ENCODE data around the gene FH.

FH gene

DNA sequence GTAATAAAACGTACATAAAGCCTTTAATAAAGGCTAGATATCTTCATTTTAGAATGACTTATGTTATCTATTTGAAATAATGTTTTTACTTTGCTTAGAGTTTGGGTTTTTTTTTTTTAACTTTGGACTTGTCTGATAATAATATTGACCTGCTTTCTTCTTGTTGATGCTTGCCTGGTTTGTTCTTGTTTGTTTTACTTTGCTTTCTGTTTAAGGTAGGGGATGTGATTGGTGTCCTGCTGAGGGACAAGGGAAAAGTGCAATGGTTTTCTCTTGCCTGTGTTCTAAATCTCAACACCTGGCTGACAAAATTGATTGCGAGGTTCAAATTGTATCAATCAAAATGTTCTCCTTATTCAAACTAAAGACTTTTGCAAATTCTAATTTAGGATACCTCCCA lies 2.2 kb upstream of the FH start:
- no peak for DNase-seq

DNA sequence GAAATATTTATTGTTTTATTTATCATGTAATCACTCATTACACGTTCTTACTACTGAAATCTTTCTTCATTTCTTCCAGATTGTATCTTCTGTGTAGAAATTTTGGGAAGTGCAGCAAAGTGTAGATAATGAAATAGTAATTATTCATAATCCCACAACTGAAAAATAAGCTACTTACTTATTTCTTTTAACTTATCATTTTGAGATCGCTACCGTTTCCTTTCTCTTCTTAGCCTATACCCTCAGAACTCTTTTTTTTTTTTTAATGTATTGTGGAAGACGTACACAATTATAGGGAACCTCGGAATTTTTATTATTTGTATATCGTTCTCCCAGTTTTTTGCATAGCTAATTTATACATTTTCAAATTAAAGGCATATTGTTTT lies 518 bp upstream of the FH start:
- DNase-seq = no peak

DNA sequence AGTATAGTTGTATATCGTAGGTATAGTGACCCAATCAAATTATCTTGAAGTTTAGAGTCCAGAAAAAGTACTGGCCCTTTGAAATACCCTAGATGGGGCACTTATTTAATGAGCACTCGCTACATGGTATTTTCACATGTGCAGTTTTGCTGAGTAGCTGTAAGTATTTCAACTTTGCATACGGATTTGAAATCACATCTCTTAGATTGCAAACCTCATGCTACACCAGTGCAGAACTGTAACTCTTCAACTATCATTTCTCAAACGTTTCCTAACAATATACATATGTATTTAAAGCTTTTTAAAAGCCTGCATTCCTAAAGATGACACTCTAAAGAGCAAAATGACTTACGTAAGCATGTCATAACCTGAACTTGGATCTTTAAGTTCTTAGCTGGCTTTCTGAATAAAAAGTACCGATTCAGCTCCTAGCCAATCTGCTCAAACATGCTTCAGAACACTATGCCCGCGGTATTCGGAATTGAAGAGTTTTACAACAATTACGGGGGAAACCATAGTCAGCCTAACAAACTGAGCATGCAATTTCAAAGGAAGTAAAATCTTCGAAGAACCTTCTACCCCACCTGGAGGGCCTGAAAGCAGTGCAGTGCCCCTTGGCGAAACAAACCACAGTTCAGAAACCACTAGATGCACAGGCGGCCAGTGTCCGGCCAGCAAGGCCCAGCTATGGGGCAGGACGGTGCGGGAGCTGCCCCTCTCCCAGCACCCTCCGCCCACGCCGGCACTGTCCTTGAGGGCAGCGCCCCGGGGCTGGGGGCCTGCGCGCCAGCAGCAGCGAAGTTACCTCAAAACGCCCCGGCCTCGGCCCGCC lies 863 bp downstream of the FH start:
- peak; percentile 14 to 22 for DNase-seq

DNA sequence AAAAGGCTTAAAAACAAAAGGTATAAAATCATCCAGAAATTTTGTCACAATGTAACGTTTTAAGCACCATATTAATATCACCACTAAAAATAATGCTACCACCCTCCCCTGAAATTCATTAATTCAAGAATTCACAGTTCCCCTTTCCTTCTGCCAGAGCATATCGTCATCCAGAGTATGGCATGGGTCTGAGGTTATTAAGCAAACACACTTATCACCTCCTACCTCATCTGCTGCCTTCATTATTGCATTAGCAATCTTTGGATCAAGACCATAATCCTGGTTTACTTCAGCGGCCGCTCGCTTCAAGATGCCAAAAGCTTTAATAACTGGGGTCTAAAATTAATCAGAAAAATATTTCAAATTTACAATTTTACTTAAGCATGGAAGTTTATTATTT lies 6.2 kb downstream of the FH start:
- DNase-seq = no peak

DNA sequence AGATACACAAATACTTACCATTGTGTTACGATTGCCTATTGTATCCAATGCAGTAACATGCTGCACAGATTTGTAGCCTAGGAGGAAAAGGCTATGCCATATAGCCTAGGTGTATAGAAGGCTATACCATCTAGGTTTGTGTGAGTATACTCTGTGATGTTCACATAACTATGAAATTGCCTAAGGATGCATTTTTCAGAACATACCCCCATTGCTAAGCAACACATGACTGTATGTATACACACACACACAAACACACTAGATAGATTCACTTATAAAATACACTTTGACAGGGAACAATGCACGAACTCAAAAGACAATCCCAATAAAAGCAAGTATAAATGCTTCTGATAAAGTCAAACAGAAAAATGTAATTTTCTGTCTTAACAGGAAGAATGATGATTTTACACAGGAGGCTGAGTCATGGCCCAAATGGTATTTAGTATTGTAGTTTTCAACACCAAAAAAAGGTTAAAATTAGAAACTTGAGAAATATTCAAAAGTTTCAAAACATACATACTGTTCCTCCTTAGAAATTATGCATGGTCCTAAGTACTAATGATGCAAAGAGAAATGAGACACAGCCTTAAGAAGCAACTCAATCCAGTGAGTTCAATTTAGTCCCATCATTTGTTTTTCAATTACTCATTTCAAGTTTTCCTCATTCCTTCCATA lies 12.2 kb downstream of the FH start:
- DNase-seq = no peak

DNA sequence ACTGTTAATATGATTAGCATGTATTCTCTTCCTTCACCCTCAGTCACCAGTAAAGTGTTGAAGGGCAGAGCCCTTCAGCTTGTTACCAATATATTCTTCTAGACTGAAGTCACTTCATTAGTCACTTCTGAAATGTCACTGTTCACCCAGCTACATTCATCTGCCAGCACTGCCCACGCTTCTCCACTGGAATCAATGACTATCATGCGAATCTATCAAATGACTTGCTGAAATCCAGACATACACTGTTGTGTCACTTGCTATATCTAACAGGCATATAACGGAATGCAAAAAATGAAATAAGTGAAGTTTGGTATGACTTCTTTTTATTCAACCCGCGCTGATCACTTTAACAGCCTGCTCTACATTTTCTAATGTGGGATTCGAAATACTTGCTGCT lies 16.1 kb downstream of the FH start:
- no peak for DNase-seq

DNA sequence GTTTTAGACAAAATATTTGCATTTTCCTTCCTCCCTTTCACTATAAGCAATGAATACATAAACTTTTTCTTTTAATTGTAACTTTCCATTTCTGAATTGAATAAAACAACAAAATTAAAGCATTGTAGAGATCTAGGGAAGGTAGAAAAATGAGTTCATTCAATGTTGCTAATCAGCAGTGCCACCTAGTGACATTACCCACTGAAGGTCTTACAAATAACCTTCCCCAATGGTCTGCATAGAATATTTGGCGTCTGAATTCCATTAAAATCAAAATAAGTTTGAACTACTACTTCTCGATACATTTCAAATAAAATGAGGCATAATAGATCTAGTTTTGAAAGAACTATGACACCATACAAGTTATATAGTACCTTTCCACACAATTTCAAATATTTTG lies 19.6 kb downstream of the FH start:
- DNase-seq = no peak

DNA sequence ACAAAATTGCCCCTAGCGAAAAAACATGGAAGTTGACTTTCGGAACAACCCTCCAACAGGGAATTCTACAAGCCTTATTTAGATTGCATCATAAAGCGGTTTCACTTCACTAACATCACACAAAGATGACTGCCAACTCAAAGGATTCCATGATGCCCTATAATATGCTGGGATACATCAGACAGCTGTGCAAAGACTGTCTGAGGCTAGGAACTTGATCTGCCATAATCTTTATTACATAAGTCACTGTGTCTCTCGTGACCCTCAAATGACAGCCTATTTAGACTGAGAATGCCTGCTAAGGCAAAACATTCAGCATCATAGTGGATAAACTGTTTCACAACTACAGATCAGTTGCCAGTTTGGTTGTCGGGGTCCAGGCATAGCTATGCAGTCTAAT lies 23.8 kb downstream of the FH start:
- DNase-seq = no peak

DNA sequence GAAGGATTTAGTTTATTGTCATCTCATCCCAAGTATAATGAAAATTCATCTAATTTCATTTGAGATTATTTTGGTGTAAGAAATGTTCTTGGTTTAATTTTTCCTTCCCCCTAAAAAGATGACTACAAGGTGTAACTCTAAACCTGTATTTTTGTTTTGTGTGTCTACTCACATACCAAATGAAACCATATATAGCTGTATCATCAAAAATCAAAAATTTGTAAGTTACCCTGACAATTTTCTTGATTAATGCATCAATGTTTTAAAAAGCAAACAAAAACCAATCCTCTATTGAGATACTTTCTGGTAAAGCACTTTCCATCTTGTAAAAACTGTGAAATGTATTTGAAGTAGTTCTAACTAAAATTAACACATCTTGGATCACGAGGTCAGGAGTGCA lies 30.8 kb downstream of the FH start:
- no peak for DNase-seq

DNA sequence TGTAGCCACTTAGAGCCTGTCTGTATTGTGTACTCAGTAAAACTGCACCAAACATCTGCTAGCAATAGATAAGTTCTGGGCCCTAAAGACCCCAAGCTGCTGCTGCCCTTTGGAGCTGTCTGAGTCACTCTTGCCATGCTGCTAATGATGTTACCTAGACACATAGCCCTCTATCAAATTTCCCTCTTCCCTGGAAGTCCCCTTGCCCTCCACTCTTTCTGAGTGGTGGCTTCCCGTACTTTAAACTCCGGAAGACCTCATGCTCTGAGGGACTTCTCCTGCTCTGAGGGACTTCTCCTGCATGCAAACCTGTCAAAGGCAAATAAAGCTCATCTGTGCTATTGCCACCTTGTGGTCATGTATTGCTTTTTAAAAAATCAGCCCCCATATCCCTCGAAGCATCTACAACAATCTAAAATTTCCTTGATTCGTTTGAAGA lies 34.0 kb downstream of the FH start:
- DNase-seq = no peak

DNA sequence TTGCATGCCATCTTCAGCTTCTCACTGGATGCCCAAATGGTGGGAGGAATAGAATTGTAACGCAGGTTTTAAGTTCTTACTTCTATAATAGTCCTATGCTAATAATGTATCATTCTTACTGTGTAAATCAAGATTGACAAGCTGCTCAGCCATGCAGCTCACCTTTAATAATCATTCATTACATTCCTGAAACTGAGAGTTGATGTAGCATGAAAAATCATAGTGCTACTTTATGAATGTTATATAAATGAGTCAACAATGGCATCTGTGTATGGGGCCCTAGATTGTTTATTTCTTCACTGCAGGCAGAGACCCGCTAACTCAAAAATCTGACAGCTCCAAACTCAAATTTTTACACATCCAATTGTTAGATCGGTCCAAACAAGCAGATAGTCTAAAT lies 34.4 kb downstream of the FH start:
- no peak for DNase-seq

DNA sequence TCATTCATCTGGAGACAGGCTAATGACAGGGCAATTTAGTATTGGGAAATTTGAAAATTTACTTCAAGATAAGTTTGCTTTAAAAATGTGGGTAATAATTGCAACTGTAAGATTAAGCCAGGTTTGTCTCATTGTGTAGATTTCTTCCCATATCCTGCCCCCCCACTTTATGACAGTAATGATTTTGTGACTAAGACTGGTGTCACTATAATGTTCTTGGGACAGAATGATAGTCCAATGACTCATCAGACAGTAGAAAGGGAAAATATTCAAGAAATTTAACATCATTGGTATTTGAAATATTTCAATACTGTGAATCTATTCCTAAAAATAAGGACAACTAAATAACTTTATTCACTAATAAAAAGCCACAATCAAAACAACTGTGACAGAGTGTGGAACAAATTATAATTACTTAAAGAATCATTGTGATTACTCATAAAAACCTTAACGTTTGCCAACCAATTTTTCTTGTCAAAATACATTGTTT lies 36.7 kb downstream of the FH start:
- DNase-seq = no peak

DNA sequence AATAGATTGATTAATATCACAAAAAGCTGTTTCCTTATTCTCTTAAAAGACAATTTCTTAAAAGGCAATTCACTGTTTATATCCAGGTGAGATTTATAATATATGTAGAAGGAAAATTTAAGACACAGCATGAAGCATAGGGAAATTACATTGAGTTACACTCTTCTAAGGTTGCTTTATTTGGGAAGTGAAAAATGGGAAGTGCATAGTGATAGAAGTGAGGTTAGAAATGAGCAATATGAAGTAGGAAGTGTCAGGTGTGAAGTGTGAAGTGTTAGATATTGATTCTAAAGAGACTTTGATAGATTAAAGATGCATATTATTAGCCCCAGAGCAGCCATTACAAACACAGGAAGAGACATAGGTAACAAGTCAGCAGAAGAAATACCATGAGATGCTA lies 40.3 kb downstream of the FH start:
- DNase-seq = no peak

DNA sequence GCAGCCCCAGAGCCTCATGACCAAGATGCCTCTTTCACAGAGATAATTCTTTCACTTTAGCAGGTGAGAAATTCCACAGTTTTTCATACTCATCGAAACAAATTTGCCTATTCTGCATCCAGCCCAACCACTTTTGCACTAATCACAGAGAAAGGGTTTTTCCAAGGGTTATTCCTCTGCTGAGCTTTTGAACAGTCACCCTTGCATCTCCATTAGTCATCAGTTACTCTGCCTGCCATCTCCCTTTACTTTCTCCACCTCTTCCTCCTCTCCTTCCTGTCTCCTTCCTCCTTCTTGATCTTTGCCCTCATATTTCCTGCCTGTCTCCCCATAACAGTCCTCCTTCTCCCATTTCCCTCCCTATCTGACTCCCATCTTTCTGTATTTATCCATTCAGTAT lies 43.9 kb downstream of the FH start:
- no peak for DNase-seq

DNA sequence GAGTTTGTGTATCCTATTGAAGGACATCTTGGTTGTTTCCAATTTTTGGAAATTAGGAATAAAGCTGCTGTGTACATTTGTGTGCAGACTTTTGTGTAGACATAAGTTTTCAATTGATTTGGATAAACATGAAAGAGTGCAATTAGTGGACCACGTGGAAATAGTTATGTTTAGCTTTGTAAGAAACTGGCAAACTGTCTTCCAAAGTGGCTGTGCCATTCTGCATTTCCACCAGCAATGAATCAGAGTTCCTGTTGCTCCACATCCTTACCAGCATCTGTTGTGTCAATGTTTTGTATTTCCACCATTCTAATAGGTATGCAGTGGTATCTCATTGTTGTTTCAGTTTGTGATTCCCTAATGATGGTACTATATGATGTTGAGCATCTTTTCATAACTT lies 46.5 kb downstream of the FH start:
- no peak for DNase-seq

DNA sequence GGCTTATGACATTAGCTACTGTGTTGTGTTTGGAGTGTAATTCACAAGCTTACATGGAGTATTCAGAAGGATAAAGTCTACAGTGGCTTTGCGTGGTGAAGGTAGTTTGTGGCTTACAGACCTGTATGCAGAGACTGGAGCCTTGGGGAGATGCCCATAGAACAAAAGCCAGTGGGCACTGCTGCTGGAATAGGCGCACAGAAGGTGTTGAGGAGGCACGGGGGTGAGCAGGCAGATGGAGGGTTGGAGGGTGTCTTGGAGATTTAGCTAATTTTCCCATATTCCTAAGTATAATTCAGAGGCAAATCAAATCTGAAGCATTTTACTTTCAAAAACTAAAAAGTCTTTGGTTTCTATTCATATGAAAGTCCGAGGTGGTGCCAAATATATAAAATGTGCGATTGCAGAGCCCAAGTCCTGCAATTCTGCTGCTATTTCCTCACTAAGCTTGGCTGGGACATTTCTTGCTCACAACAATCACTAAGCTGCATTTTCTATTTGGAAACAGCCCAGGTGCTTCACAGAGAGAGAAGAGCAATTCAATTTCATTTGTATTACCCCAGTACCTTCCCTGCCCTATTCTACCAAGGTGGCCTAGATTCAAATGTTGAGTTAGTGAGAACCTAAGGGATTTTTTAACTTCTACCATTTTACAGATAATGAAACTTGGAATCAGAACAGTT lies 48.5 kb downstream of the FH start:
- DNase-seq = no peak

DNA sequence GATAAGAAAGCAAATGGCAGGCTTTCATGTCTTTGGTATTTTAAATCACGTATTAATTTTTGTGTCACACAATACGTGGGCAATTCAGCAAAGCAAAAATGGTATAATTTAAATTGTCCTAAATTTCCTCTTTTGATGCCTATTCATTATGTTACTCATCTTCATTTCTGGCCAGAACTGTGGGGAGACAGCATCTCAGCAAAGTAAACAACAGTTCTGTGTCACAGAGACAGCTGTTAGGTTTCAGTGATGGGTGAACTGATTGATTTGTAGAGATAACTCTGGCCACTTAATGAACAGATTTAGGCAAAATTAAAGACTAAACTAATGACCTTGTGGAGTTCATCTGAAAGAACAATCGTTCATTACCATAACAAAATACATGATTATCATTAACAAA lies 49.2 kb downstream of the FH start:
- no peak for DNase-seq

DNA sequence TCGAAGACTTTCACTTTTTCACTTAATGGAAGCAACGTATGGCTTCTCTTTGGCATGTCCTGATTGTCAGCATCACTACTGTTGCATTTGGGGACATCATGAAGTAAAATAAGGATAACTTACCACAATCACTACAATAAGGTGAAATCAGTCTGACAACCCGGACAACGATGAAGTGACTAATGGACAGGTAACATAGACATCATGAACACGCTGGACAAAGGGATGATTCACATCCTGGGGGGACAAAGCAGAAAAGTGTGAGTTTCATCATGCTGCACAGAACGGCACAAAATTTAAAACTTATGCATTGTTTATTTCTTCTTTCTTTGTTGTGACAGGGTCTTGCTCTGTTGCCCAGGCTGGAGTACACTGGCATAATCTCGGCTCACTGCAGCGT lies 53.9 kb downstream of the FH start:
- no peak for DNase-seq

DNA sequence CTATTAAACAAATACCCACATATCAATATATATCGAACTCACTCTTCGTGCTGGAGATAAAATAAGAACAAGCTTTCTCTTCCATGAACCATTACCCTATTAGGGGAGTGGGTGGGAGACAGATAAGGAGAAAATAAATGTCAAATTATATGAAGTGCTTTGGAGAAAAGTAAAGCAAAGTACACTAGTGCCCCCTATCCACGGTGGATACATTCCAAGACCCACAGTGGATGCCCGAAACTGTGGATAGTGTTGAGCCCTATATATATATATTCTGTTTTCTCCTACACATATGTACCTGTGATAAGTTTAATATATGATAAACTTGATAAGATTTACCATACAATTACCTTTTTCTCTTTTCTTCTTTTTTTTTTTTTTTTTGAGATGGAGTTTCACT lies 54.6 kb downstream of the FH start:
- no peak for DNase-seq

DNA sequence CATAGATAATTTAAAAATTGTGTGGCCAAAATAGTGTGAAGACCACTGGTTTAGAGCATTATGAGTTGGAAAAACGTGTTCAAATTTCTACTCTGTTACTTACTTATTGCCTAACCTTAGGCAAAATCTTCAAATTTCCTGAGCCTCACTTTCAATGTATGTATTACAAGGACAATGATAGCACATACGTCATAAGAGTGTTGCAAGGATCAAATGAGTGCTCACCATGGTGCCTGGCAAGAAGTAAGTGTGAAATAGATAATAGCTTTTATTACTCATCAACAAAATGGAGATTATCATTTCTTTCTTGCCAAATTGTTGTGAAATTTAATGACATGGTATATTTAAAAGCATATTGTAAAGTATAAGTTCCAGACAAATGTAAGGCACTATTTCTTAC lies 57.2 kb downstream of the FH start:
- no peak for DNase-seq

DNA sequence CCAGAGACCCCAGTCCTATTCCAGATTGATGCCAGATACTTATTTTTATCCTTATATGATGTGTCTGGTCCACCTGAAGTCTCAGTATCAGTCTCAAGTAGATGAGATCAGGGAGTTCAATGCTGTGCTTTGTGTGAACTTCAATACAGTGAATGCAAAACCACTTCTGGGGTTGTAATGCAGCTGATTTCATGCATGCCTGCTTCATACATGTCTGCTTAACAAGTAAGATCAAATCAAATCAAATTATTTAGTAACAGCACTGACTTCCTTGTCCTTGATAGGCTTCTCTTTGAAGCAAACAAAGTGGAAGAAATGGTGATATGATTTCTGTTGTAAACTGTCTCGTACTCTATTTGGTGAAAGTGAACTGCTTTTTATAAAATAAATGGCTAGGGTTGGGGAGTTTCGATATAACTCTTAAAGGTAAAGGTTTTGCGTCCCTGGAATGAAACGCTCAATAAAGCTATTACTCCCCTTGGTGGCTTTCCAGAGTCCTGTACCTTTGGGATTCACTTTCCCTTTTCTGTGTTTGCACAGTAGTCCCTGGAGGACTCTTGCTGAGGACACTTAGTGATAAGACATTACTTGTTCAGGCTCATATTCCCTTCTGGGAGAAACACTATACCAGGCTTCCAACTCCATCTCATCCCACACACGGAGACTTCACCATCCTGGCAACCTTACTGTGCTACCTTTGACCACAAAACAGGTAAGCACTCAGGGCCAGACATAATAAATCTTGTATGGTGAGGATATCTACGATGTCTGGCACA lies 59.3 kb downstream of the FH start:
- DNase-seq = no peak

DNA sequence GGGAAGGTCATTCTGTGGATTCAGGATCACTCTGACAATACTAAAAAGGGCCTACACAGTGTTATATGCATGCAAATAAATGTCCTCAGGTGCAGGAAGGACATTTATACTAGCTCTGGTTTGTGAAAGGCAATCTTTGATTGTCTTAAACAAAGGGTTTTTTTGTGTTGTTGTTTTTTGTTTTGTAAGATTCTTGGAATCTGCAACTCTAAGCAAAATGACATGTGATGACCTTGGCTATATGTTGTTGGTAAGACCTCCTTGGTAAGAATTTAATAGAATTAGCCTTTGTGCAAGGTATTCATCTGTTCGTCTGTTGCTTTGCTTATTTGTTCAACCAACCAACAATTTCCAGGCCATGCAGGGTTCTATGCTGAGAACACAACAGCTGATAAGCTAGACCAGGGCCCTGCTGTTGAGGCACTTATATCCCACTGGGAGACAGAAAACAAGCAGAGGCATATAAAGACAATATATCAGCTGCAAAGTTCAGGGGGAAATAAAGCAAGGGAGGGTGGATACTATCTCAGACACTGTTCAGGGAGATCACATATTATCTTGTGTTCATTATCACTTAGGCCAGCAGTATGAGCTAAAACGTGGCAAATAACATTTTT lies 60.3 kb downstream of the FH start:
- DNase-seq = no peak

DNA sequence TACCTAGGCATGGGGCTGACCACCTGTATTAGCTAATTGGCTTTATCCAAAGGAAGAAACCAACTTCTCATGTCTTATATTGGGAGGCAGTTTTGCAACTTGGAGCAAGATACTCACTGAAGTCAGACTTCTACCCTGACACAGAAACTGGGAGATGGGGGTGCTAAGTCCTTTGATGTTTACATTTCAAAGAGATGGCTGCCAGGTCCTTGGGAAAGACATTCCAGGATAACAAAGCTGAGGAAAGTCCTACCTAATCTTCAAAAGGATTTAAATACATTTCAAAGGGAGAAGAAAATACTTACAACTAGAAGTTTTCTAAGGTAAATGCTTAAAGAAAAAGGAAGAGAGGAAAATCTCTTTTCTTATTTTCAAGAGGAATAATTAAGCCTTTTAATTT lies 62.1 kb downstream of the FH start:
- DNase-seq = no peak
